Measurements from ENCODE around the gene HOXA3.

GRCh38 chr7:27163288-27164044 is 11.1 kb upstream of the HOXA3 start:
- TF ChIP-seq, protein P1, sequence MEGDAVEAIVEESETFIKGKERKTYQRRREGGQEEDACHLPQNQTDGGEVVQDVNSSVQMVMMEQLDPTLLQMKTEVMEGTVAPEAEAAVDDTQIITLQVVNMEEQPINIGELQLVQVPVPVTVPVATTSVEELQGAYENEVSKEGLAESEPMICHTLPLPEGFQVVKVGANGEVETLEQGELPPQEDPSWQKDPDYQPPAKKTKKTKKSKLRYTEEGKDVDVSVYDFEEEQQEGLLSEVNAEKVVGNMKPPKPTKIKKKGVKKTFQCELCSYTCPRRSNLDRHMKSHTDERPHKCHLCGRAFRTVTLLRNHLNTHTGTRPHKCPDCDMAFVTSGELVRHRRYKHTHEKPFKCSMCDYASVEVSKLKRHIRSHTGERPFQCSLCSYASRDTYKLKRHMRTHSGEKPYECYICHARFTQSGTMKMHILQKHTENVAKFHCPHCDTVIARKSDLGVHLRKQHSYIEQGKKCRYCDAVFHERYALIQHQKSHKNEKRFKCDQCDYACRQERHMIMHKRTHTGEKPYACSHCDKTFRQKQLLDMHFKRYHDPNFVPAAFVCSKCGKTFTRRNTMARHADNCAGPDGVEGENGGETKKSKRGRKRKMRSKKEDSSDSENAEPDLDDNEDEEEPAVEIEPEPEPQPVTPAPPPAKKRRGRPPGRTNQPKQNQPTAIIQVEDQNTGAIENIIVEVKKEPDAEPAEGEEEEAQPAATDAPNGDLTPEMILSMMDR (IDR thresholded peaks at IDR 0.05 in 2 of 3, conservative IDR thresholded peaks at IDR 0.05 in 1 of 3; ENCODE audit: insufficient read depth in 2 of 3, low read depth in 1 of 3, low read length in 3 of 3) = no peak
- TF ChIP-seq CBX3 (IDR thresholded peaks at IDR 0.05; ENCODE audit: borderline replicate concordance in 1 of 2, low read length in 2 of 2) = no peak
- TF ChIP-seq, protein P2, sequence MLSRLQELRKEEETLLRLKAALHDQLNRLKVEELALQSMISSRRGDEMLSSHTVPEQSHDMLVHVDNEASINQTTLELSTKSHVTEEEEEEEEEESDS (CRISPR knock-in tag; IDR thresholded peaks at IDR 0.05) = no peak
- no peak for TF ChIP-seq L3MBTL2 (IDR thresholded peaks at IDR 0.05)
- no peak for TF ChIP-seq ESRRA (IDR thresholded peaks at IDR 0.05; ENCODE audit: borderline replicate concordance, low read depth)
- TF ChIP-seq POLR2AphosphoS5 (IDR thresholded peaks at IDR 0.05; ENCODE audit: control insufficient read depth, insufficient read depth, low read depth, low read length) = no peak
- TF ChIP-seq, protein P3, sequence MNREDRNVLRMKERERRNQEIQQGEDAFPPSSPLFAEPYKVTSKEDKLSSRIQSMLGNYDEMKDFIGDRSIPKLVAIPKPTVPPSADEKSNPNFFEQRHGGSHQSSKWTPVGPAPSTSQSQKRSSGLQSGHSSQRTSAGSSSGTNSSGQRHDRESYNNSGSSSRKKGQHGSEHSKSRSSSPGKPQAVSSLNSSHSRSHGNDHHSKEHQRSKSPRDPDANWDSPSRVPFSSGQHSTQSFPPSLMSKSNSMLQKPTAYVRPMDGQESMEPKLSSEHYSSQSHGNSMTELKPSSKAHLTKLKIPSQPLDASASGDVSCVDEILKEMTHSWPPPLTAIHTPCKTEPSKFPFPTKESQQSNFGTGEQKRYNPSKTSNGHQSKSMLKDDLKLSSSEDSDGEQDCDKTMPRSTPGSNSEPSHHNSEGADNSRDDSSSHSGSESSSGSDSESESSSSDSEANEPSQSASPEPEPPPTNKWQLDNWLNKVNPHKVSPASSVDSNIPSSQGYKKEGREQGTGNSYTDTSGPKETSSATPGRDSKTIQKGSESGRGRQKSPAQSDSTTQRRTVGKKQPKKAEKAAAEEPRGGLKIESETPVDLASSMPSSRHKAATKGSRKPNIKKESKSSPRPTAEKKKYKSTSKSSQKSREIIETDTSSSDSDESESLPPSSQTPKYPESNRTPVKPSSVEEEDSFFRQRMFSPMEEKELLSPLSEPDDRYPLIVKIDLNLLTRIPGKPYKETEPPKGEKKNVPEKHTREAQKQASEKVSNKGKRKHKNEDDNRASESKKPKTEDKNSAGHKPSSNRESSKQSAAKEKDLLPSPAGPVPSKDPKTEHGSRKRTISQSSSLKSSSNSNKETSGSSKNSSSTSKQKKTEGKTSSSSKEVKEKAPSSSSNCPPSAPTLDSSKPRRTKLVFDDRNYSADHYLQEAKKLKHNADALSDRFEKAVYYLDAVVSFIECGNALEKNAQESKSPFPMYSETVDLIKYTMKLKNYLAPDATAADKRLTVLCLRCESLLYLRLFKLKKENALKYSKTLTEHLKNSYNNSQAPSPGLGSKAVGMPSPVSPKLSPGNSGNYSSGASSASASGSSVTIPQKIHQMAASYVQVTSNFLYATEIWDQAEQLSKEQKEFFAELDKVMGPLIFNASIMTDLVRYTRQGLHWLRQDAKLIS (CRISPR knock-in tag; IDR thresholded peaks at IDR 0.05) = no peak

All from K562 (cell line).